DOHH2 (cell line): ENCODE results near the gene IL9.

ENCODE experiments used
- EZH2phosphoT487 ChIP-seq: fragments of 200-600 bp; sonication (generic); IDR thresholded peaks from 2 replicates; pipeline ENCODE4 v1.6.1; 2017; ENCODE audit warnings: borderline replicate concordance, mild to moderate bottlenecking, antibody characterized with exemption, low read length, moderate library complexity, mixed read lengths
- TF ChIP-seq, protein P1 (sequence below): fragments of 200-600 bp; sonication (generic); IDR thresholded peaks from one replicate; pipeline ENCODE4 v1.5.1; 2014; ENCODE audit warnings: antibody characterized with exemption, mild to moderate bottlenecking, low read depth, low read length; ENCODE audit not compliant: poor library complexity, severe bottlenecking

GRCh38 chr5:135890296-135890695, 5.3 kb downstream of the IL9 start:
- TF ChIP-seq EZH2phosphoT487: no peak
- TF ChIP-seq, protein P1, sequence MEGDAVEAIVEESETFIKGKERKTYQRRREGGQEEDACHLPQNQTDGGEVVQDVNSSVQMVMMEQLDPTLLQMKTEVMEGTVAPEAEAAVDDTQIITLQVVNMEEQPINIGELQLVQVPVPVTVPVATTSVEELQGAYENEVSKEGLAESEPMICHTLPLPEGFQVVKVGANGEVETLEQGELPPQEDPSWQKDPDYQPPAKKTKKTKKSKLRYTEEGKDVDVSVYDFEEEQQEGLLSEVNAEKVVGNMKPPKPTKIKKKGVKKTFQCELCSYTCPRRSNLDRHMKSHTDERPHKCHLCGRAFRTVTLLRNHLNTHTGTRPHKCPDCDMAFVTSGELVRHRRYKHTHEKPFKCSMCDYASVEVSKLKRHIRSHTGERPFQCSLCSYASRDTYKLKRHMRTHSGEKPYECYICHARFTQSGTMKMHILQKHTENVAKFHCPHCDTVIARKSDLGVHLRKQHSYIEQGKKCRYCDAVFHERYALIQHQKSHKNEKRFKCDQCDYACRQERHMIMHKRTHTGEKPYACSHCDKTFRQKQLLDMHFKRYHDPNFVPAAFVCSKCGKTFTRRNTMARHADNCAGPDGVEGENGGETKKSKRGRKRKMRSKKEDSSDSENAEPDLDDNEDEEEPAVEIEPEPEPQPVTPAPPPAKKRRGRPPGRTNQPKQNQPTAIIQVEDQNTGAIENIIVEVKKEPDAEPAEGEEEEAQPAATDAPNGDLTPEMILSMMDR: no peak
